GM11168 (cell line): ENCODE measurements around the gene ACVR1.
"Not testable (repeated sequence)": the region's sequence is repeated elsewhere in the genome, so short reads cannot be mapped to it uniquely, and the experiment has no call there.

Experiments used
- in situ Hi-C: fragments of 300-500 bp; cut with MboI; formaldehyde crosslinking; loops from one replicate; pipeline ENCODE4 v1.12.0; 2022; ENCODE audit warnings: low sequenced_read_pairs; ENCODE audit not compliant: unreplicated experiment

The ACVR1 gene

GRCh38 chr2:157894694-157895435 is 18.7 kb upstream of the ACVR1 start:
- in situ Hi-C loops = no loop called here

GRCh38 chr2:157893611-157894010 is 17.5 kb upstream of the ACVR1 start:
- in situ Hi-C loops = no loop called here

- in situ Hi-C loops = no loop called here
These were observed 15.5 kb upstream of the ACVR1 start for GRCh38 chr2:157891643-157892041.

GRCh38 chr2:157890969-157891642 is 15.0 kb upstream of the ACVR1 start:
- in situ Hi-C loops = no loop called here

- in situ Hi-C loops = no loop called here
These were observed 11.8 kb upstream of the ACVR1 start for GRCh38 chr2:157887946-157888345.

GRCh38 chr2:157884533-157884932 is 8.4 kb upstream of the ACVR1 start:
- in situ Hi-C loops = not testable (repeated sequence)

GRCh38 chr2:157880927-157881326 is 4.8 kb upstream of the ACVR1 start:
- in situ Hi-C loops = no loop called here

- in situ Hi-C loops = no loop called here
These were observed 1.8 kb upstream of the ACVR1 start for GRCh38 chr2:157877761-157878400.

- in situ Hi-C loops = no loop called here
These were observed 632 bp upstream of the ACVR1 start for GRCh38 chr2:157876786-157877138.

- in situ Hi-C loops = no loop called here
These were observed 477 bp downstream of the ACVR1 start for GRCh38 chr2:157875641-157876065.

GRCh38 chr2:157874997-157875640 is 1.0 kb downstream of the ACVR1 start:
- in situ Hi-C loops = no loop called here

- in situ Hi-C loops = no loop called here
These were observed 1.8 kb downstream of the ACVR1 start for GRCh38 chr2:157874348-157874747.

- in situ Hi-C loops = no loop called here
These were observed 3.3 kb downstream of the ACVR1 start for GRCh38 chr2:157872791-157873190.

- in situ Hi-C loops = no loop called here
These were observed 4.7 kb downstream of the ACVR1 start for GRCh38 chr2:157871415-157871814.

- in situ Hi-C loops = no loop called here
These were observed 7.1 kb downstream of the ACVR1 start for GRCh38 chr2:157868993-157869392.

GRCh38 chr2:157867703-157868102 is 8.4 kb downstream of the ACVR1 start:
- in situ Hi-C loops = no loop called here

GRCh38 chr2:157866666-157867642 is 9.2 kb downstream of the ACVR1 start:
- in situ Hi-C loops = no loop called here

- in situ Hi-C loops = no loop called here
These were observed 9.9 kb downstream of the ACVR1 start for GRCh38 chr2:157866202-157866601.

GRCh38 chr2:157864857-157865430 is 11.2 kb downstream of the ACVR1 start:
- in situ Hi-C loops = no loop called here
